ENCODE measurements around the gene SEMA6B. TPM values are rescaled to one million over a fixed set of nuclear protein-coding genes. Genes with fewer than 3 reads are reported as not detected.

Gene SEMA6B
- total and polyA plus RNA-seq, 10 of the 15 experiments (the other 5 are each of a cell fraction or from before 2014, with no cell fraction given), result 0.13 TPM; not detected in 9

- no peak for TF ChIP-seq REST (IDR thresholded peaks at IDR 0.05; ENCODE audit: low read depth, low read length)
- no peak for TF ChIP-seq E4F1 (IDR thresholded peaks at IDR 0.05; ENCODE audit: borderline replicate concordance, partially characterized antibody)
- TF ChIP-seq WRNIP1 (IDR thresholded peaks at IDR 0.05; ENCODE audit: borderline replicate concordance, low read depth, low read length), result no peak
- TF ChIP-seq BCL11A (IDR thresholded peaks at IDR 0.05; ENCODE audit: low read depth, low read length), result no peak
- no peak for TF ChIP-seq SP1 (IDR thresholded peaks at IDR 0.05; ENCODE audit: low read depth, low read length)
- no peak for TF ChIP-seq FOXK2 (IDR thresholded peaks at IDR 0.05)
- no peak for TF ChIP-seq EED (IDR thresholded peaks at IDR 0.05; ENCODE audit: low read depth)
- no peak for TF ChIP-seq GATAD2B (conservative IDR thresholded peaks at IDR 0.05; ENCODE audit: low read depth)
- no peak for TF ChIP-seq RCOR1 (conservative IDR thresholded peaks at IDR 0.05; ENCODE audit: low read depth, low read length)
- no peak for TF ChIP-seq ZBED1 (IDR thresholded peaks at IDR 0.05; ENCODE audit: borderline replicate concordance)
- TF ChIP-seq MYC (IDR thresholded peaks at IDR 0.05; ENCODE audit: insufficient read depth, insufficient read length, insufficient replicate concordance, low read length, severe bottlenecking), result no peak
Observed at GRCh38 chr19:4556597-4557127, 2.8 kb downstream of the SEMA6B start (continued).

Data from GM12878 (cell line).